Measurements from ENCODE around the gene PDLIM3. TPM values are rescaled to one million over a fixed set of nuclear protein-coding genes. Genes with fewer than 3 reads are reported as not detected.

Gene PDLIM3
- polyA plus RNA-seq, 1 donor (not counting 4 experiments of a cell fraction or from before 2014, with no cell fraction given) = not detected

- peaks cover 3% of the 10 kb centered on the region for H3K4me1 ChIP-seq (ENCODE audit: control insufficient read depth, extremely low read depth, insufficient read depth, low read length)
- H3K27ac ChIP-seq (ENCODE audit: control insufficient read depth, insufficient read depth, low read length) = no peak overlapping the region
- no peak overlapping the region for H2AFZ ChIP-seq (ENCODE audit: control insufficient read depth, low read length)
- no peak for TF ChIP-seq CTCF (optimal IDR thresholded peaks at IDR 0.05 in 1 of 3, IDR thresholded peaks at IDR 0.05 in 1 of 3, conservative IDR thresholded peaks at IDR 0.05 in 1 of 3; ENCODE audit: extremely low read depth in 1 of 3, insufficient read depth in 2 of 3, low read length in 3 of 3)
- TF ChIP-seq EZH2 (IDR thresholded peaks at IDR 0.05; ENCODE audit: low read length) = no peak
- no peaks in the 10 kb centered on the region for H3K36me3 ChIP-seq (ENCODE audit: control insufficient read depth in 2 of 2, extremely low read depth in 1 of 2, insufficient read depth in 2 of 2, low read length in 2 of 2)
- no peak overlapping the region for H3K9ac ChIP-seq (ENCODE audit: control insufficient read depth, extremely low read depth, insufficient read depth, low read length)
- no peaks in the 10 kb centered on the region for H3K9me3 ChIP-seq (ENCODE audit: control insufficient read depth, low read depth, low read length)
- dilution Hi-C loops (cut with MboI; ENCODE audit: extremely low pct_ligation_motif_present, low sequenced_read_pairs) = no loop called here
- FAIRE-seq = no peak
- H4K20me1 ChIP-seq (ENCODE audit: control insufficient read depth, extremely low read depth, insufficient read depth, low read length) = no peaks in the 10 kb centered on the region
- H3K27me3 ChIP-seq (ENCODE audit: control insufficient read depth, extremely low read depth, insufficient read depth, low read length) = no peaks in the 10 kb centered on the region
- no peaks in the 10 kb centered on the region for H3K79me2 ChIP-seq (ENCODE audit: control insufficient read depth, insufficient read depth, low read length)
- H3K9me1 ChIP-seq (ENCODE audit: control insufficient read depth, extremely low read depth, insufficient read depth, low read length) = no peaks in the 10 kb centered on the region
- no peak for DNase-seq (ENCODE audit: low read depth, low spot score)
- H3K4me3 ChIP-seq (ENCODE audit: control insufficient read depth in 2 of 3, extremely low read depth in 1 of 3, insufficient read depth in 2 of 3, low read depth in 1 of 3, low read length in 3 of 3) = no peak overlapping the region
- no peak overlapping the region for H3K4me2 ChIP-seq (ENCODE audit: control insufficient read depth, extremely low read depth, insufficient read depth, low read depth, low read length)
These were observed 15.6 kb upstream of the PDLIM3 start for GRCh38 chr4:185550933-185551332.

- Histone ChIP-seq H3K27ac (ENCODE audit: control insufficient read depth, insufficient read depth, low read length) (no peak overlapping the region), H3K36me3 (ENCODE audit: control insufficient read depth in 2 of 2, extremely low read depth in 1 of 2, insufficient read depth in 2 of 2, low read length in 2 of 2) (no peaks in the 10 kb centered on the region), H3K79me2 (ENCODE audit: control insufficient read depth, insufficient read depth, low read length) (no peaks in the 10 kb centered on the region), H4K20me1 (ENCODE audit: control insufficient read depth, extremely low read depth, insufficient read depth, low read length) (no peaks in the 10 kb centered on the region), H3K4me1 (ENCODE audit: control insufficient read depth, extremely low read depth, insufficient read depth, low read length) (peaks cover 3% of the 10 kb centered on the region), H3K9ac (ENCODE audit: control insufficient read depth, extremely low read depth, insufficient read depth, low read length) (no peak overlapping the region), H3K9me3 (ENCODE audit: control insufficient read depth, low read depth, low read length) (no peaks in the 10 kb centered on the region), H3K4me2 (ENCODE audit: control insufficient read depth, extremely low read depth, insufficient read depth, low read depth, low read length) (no peak overlapping the region), H2AFZ (ENCODE audit: control insufficient read depth, low read length) (no peak overlapping the region), H3K4me3 (ENCODE audit: control insufficient read depth in 2 of 3, extremely low read depth in 1 of 3, insufficient read depth in 2 of 3, low read depth in 1 of 3, low read length in 3 of 3) (no peak overlapping the region), H3K9me1 (ENCODE audit: control insufficient read depth, extremely low read depth, insufficient read depth, low read length) (no peaks in the 10 kb centered on the region), H3K27me3 (ENCODE audit: control insufficient read depth, extremely low read depth, insufficient read depth, low read length) (no peaks in the 10 kb centered on the region)
- no peak for TF ChIP-seq EZH2 (IDR thresholded peaks at IDR 0.05; ENCODE audit: low read length)
- TF ChIP-seq CTCF (optimal IDR thresholded peaks at IDR 0.05 in 1 of 3, IDR thresholded peaks at IDR 0.05 in 1 of 3, conservative IDR thresholded peaks at IDR 0.05 in 1 of 3; ENCODE audit: extremely low read depth in 1 of 3, insufficient read depth in 2 of 3, low read length in 3 of 3) = no peak
- dilution Hi-C loops (cut with MboI; ENCODE audit: extremely low pct_ligation_motif_present, low sequenced_read_pairs) = no loop called here
- DNase-seq (ENCODE audit: low read depth, low spot score) (no peak), FAIRE-seq (no peak)
These were observed 13.9 kb upstream of the PDLIM3 start for GRCh38 chr4:185549095-185549639.

Measured in keratinocyte (primary cell).